ENCODE results near the gene HEXD.
"Not testable (repeated sequence)": the region's sequence is repeated elsewhere in the genome, so short reads cannot be mapped to it uniquely, and the experiment has no call there.

Gene HEXD

DNA sequence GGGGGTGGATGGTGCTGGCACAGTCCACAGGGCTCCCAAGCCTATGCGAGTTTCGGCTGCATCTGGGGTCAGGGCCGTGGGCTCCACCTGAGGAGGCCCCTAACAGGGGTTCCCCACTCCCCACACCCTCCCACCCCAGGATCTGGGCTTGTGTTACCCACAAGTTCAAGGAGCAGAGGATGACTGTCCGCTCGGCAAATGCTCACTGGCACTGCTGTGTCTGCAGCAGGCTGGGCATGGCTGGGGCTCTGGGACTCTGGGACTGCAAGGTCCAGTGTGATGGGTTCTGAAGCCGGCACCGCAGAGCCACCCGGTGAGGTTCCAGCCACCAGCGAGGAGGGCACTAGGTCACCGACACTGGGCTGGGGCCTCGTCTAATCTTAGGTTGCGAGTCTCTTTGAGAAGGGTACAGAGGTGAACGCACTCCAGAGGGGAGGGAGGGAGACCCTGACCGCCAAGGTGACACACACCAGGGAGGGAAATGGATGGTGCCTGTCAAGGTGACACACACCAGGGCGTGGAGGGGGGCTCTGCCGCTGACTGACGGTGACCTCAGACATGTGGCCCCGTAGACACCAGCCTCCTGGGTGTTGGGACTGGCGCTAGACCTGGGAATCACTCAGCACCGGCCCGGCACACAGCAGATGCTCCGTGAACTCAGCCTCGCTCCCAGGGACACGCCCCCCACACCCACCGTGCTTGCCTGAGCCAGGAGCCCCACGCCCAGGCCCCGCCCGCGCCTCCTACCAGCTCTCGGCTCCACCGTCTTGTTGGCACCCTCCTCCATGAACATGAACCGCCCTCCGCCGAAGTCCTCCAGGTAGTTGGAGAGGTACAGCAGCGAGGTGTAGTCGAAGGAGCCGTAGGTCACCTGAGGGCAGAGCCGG, 20.5 kb upstream of the HEXD start:
- DNase-seq: no peak

DNA sequence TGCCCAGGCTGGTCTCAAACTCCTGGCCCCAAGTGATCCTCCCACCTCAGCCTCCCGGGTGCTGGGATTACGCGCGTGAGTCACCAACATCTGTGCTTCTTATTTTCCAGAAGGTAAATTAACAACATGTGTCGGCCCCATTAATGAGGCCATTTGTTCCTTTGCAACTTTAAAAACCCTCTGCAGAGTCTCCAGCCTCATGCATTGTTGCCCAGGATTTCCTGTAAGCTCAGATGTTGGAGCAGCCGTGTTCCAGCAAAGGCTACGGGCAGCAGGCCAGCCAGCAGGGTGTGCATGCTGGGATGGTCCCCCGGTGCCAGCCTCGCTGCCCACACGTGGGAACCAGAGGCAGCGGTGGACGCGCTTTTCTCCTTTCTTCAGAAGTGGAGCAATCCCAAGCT, 19.1 kb upstream of the HEXD start:
- DNase-seq: no peak

DNA sequence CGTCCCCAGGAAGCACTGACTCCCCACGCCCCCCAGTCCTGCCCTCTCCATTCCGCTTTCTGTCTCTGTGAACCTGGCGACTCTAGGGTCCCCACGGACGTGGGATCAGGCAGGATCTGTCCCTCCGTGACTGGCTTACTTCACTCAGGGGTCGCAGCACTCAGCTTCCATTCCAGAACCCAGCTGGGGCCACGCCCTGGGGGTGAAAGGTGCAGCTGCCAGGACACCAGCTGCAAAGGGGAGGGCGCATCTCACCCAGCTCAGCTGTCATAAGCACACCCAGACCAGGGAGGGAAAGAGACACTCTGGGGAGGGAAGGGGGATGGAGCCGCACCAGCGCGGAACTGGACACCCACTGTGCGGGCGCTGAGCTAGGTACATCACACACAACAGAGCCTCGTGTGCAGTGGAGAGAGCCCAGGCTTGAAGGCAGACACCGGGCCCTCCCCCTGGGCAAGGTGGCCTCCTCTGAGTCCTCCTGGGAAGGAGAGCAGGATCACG, 18.5 kb upstream of the HEXD start:
- no peak for DNase-seq

DNA sequence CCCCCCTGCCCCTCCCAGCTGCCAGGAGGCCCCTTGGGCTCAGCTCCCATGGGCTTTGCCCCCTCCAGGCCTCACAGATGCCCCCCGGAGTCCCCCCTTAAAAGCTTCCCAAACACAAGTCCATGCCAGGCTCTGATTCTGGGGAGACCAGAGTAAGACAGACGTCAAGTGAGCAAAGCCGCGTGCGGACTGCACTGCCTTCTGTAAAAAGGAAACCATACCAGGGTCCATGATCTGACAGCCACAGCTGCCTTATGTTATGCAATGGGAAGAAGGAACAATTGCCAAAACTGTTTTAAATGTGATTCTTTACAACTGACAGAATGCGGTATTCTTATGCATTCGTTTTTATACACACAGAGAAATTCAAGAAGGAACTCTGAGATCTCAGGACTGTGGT, 17.9 kb upstream of the HEXD start:
- DNase-seq: no peak

DNA sequence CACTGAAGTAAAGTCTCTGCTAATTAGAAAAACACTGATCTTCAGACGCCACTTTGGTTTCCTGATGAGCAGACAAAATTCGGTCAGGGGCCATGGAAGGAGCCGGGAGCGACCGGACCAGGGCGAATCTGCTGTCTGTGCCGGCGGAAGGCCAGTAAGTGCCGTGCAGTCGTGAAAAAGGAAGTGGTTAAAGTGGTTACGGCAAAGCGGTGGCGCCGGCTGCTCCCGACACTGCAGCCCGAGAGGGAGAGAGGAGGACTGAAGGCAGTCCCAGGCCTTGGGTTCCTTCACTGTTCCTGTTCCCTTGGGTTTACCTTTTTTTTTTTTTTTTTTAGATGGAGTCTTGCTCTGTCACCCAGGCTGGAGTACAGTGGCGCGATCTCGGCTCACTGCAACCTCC, 17.3 kb upstream of the HEXD start:
- peak; percentile 52 for DNase-seq

DNA sequence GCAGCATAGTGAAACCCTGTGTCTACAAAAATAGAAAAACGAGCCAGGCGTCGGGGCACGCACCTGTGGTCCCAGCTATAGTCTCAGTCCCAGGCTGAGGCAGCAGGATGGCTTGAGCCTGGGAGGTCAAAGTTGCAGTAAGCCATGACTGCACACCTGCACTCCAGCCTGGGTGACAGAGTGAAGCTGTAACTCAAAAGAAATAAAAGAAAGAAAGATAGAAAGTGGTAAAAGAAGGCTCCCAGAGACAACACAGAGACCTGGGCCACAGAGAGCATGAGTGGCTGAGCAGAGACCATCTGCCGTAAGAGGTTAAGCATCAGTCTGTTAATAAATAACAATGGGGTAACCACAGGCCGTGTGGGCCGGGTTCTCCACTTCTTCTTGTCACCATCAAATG, 15.3 kb upstream of the HEXD start:
- DNase-seq: no peak

DNA sequence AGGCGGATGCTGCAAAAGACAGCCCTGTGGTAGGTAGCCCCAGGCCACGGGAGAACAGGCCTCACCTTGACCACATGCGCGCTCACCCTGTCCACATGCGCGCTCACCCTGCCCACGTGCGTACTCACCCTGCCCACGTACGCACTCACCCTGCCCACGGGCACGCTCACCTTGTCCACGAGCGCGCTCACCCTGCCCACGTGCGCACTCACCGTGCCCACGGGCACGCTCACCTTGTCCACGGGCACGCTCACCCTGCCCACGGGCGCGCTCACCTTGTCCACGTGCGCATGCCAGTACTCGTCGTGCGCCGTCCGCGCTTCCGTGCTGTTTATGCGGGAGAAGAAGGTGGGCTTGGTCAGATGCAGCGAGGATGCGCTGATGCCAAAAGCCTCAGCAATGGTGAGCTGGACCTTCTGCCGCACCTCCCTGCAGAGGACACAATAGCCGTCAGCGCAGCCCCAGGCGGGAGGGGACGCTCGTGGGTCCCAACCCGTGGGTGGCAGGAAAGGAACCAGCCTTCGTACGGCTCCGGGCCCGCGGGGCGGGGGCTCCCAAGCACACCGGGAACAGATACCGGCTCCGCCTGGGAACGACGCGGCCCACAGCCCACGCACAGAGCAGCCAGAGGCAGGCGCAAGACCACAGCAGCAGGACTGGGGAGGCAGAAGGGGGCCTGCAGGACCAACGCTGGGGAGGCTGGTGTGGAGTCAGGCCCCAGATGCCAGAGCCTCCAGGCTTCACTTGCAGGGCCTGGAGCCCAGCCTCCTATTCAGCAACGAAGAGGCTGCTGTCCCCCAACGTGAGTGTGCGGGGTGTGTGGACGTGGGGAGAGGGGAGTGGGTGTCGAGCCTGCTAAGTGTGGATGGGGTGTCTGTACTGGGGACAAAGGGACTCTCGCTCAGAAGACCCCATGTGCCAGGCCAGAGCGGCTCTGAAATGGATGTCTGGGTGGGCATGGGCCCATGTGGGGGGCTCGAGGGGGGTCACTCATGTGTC, 14.2 kb upstream of the HEXD start:
- DNase-seq: no peak

DNA sequence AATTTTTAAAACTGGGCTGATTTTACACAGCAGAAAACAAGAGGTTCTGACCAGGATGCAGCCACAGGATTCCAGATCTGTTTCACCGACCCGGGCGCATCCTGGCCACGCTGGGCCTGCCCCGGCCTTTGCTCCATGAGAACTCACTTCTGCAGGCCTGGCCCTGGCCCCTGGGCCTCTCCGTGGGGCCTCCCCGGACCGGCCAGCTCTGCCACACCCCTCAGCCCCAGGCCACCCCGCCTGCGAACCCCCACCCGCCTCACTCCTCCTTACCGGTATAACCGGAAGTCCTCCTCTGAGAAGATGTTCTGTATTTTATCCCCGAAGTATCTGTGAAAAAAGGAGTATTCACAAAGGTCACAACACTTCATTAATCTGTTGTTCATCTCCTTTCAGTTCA, 13.1 kb upstream of the HEXD start:
- no peak for DNase-seq

DNA sequence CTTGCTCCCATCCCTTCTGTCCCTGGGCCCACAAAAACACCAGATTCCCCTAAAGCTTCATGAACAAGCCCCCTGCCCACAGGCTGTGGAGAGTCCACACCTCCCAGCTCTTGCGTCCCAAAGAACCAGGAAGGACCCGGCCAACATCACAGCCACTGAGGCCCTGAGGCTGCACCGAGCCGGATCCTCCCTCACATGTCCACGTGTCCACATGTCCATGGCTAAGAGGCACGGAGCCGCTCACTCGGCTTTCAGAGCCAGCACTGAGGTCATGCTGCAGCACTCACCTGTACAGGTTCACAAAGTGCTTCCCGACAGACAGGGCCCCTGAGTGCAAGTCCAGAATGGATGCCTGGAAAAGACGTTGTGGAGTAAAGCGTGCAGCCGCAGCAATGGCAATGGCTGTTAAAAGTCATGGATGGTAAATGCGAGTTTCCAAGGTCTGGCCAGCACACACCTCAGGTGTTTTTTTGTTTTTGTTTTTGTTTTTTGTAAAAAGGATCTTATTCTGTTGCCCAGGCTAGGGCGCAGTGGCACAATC, 11.9 kb upstream of the HEXD start:
- no peak for DNase-seq

DNA sequence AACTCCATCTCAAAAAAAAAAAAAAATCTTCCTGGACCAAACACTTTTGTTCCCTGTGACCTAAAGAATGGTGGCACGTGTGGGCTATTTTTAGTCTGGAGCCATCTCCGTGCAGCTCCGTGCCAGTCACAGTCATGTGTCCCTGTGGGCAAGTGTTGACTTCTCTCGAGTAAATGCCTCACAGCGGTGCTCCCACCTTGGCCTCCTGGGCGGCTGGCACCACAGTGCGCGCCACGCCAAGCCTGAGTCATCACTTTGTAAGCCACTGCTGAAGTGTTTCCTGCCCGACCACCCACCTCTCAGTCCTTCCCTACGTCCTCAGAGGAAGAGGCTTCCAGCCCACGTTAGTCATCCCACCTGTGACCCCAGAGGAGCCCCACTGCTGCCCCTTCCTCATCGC, 10.9 kb upstream of the HEXD start:
- DNase-seq: no peak

DNA sequence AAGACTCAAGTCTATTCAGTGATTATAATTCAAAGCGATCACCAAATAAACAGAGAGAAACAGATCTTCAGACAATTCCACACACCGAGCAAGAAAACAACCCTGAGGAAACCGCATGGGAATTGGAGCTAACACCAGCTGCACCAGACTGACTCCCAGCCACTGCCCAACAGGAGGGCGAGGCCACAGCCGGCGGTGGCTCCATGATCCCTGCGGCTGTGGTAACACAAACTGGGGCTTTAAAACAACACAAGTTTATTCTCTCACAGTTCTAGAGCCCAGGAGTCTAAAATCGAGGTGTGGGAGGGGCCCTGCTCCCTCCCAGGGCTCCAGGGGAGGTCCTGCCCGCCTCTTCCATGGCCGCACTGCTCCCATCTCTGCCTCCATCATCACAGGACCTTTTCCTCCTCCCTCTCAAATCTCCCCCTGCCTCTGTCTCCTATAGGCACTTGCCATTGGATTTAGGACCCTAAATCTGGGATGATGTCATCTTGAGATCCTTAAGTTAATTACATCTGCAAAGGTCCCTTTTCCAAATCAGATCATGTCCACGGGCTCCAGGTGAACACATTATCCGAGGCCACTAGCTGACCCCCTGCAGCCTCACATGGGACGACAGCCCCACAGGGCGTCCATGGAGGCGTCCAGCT, 9.7 kb upstream of the HEXD start:
- no peak for DNase-seq

DNA sequence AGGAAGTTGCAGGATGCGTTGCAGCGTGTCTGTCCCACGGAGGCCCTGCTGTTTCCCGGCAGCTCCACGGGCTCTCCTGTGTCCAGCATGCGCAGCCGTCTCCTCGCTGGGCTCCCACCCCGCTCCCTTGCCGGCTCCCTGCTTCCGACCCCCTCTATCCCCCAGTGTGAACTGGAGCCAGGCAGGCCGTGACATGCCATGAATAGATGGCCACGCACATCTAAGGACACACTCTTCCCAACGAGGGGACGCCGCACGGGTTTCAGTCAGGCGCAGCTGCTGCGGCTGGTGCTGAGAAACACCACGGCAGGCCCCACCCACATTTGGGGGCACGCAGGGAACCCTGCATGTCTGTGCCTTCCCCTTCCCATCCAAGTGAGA, 9.2 kb upstream of the HEXD start:
- DNase-seq: no peak

DNA sequence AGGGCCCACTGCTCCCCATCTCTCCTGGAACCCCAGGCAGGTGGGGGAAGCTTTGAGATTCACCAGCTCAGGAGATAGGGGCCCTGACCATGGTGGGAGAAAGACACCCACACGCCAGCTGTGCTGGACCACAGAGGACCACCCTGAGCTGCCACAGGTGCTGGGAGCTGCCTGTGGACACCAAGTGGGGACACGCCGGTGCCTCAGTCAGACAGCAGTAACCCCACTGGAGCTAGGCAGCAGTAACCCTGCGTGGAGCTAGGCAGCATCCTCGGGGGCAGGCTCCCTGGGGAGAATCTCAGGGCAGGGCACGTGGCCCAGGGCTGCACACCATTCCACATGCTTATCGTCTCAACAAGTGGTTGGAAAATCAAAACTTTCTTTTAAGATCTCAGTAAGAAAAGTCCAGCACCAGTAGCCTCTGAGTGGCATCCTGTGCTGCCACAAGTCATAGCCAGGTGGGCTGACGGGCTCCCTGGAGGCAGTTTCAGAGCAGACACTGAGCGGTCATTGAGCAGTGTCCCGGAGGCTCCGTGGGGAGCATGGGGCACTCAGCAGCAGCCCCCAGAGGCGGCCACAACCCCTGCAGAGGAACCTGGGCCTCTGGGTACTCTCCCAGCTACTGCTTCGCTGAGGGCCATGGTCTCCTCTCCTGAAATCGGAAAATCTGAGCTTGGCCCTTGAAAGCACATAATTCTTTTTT, 8.0 kb upstream of the HEXD start:
- no peak for DNase-seq

DNA sequence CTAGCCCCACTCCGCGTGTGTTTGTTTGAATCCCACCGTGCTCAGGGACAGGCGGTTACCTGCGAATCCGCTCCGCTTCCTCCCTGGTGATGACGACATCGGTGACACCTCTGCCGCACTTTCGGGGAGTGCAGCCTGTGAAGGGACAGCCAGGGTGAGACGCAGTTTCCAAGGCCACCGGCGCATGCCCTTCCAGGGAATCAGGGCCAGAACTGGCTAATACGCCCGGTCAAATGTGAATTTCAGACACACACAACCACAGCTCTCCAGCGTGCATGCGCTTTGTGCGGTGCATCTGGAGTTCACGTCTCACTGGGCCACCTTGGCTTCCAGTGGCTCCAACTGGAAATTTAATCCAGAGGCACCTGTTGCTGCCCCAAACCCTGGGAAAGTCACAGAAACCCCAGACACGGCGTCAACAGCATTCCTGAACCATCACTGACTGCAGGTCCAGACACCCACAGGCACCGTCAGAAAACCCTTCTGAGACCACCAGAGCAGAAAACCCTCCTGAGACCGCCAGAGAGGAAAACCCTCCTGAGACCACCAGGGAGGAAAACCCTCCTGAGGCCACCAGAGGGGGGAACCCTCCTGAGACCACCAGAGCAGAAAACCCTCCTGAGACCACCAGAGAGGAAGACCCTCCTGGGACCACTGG, 6.6 kb upstream of the HEXD start:
- DNase-seq: no peak

DNA sequence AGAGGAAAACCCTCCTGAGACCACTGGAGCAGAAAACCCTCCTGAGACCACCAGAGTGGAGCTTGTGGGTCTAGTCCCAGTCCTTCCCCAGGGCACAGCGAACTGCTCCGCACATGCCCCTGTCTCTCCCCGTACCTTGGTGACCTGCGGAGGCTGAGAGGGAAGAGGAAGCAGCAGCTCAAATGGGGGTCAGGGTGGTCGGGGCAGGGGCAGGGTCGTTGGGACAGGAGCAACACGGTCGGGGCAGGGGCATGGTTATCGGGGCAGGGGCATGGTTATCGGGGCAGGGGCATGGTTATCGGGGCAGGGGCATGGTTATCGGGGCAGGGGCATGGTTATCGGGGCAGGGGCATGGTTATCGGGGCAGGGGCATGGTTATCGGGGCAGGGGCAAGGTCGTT, 6.1 kb upstream of the HEXD start:
- not testable (repeated sequence) for DNase-seq

DNA sequence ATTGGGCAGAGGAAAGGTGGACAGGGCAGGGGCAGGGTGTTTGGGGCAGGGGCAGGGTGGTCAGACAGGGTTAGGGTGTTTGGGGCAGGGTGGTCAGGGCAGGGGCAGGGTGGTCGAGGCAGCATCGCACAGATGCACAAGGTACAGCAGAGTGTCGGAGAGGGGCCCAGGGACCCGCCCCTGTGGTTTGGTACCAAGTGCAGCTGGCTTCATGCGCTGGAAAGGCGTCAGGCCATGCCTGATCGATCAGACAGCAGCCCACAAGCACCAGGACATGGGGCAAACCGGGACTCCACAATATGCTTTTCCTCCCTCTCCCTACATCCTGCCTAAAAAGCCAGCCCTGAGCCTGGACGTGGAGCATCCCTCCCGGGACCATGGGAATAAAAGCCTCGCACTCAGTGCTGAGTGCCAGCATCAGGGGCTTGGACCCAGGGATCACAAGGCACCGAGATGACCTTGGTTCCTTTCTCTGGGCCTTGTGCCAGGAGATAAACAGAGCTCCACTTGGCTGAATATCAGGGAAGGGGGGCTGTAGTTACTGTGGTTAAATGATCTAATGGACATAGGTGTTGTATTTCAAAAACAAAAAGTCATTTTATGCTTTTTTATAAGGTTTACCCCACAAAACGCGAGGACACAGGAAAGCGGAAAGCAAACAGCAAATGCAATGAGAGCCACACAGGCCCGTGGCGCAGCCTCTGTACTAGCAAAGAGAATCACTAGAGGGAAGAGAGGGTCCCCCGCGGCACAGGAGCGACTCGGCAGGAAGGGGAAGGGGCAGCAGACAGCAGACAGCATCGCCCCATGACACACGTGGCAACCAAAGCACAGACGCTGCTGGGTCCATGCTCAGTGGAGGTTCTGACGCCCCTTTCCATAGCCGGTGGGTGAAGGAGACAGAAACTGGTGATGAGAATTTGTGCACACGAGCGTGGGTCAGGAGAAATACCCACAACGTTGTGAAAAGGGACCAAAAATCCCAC, 5.3 kb upstream of the HEXD start:
- no peak for DNase-seq

DNA sequence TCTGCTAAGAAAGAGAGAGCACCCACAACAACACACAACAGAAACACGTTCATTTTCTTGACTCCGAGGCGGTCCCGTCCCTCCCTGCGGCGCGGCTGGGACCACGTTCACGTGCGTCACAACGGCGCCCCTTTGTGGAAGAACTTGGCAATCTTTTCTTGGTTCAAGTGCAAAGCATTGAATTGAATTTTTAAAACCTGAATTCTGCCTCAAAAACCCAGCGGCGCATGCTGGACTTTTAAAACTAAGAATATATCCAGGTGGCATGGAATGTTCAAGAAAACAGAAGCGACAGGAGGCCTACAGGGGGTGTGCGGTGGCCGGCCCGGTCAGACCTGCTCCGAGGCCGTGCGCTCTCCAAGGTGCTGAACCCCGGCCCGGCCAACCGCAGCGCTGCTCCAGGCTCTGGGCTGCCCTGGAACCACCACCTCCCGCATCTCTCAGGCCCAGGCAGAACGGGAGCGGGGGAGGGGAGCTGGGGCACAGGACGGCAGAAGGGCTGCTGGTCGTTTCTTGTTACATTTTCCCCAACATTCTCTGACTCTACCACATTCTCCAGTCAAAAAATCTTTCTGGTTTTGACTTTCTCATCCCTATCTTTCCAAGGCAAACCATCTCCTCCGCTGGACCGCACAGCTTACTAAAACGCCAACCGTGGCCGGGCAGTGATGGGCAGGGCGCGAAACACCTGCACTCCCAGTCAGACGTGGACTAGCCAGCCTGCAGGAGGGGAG, 3.4 kb upstream of the HEXD start:
- peak; percentile 78 for DNase-seq

DNA sequence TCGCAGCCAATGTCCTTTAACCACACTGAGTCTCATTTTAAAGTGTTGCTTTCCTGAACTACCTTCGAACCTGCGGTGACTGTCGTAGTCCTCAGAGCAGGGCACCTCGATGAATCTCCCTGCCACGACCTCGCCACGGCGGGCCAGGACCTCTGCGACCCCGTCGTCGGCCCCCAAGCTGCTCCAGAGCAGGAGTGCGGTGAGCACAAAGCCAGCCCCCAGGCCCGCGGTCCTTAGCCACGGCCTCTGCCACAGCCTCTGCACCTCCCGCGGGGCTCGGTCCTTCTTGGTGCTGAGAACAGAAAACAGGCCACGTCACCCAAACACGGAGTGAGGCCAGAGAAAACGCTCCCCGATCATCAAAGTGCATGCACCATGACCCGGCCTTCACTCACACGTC, 2.8 kb upstream of the HEXD start:
- DNase-seq: no peak

DNA sequence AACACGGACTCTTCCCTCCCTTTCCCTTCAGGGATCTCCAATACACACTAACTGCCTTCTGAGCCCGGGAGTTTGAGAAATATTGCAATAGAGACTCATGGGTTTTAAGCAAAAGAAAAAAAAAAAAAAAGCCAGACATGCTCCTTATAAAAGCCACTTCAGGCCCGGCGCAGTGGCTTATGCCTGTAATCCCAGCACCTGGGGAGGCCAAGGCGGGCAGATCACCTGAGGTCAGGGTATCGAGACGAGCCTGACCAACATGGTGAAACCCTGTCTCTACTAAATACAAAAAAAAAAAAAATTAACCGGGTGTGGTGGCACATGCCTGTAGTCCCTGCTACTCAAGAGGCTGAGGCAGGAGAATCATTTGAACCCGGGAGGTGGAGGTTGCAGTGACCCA, 2.4 kb upstream of the HEXD start:
- no peak for DNase-seq

DNA sequence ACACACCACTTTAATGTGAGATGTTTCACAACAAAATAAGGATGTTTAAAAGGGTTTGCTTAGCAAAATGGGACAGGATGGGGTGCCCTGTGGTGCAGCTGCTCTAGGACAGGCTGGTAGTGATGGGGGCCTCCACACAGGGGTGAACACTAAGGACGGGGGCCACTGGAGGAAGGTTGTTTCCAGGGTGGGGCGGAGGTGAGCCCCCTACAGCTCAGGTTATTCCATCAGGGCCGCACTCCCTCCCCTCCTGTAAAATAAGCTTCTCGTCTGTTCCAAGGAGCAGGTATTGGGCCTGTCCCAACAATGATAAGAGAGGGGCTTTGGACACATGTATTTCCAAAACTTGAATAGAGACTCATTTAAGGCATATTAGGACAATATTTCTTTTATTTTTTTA, 1.9 kb upstream of the HEXD start:
- DNase-seq: no peak

All from activated naive CD4-positive, alpha-beta T cell treated with Interleukin-2 at 50 U/mL for 16 hours (primary cell).